RWPE1 (cell line): ENCODE measurements around the gene AKAP17A.

ENCODE experiments used
- CTCF ChIA-PET: fragments of 350-600 bp; sonication (Branson Sonifier 250); formaldehyde crosslinking; extraction: SDS; loops from one replicate; lab custom pipeline; 2021; lab: Yijun Ruan, JAX
- POLR2A ChIA-PET: fragments of 400-600 bp; formaldehyde crosslinking; extraction: SDS; loops from one replicate; lab custom pipeline; 2020; ENCODE audit warnings: antibody characterized with exemption; ENCODE audit not compliant: low non-redundant PET; lab: Yijun Ruan, JAX
- DNase-seq: peaks from one replicate; pipeline ENCODE4 v3.0.0; 2012; ENCODE audit warnings: low spot score
- H3K27ac ChIP-seq: fragments of 450-650 bp; 2 replicates; pipeline ENCODE4 v1.5.1; 2017
- CTCF ChIP-seq: fragments of 450-650 bp; conservative IDR thresholded peaks from 2 replicates; pipeline ENCODE4 v1.5.1; 2017; ENCODE audit warnings: low read depth, mild to moderate bottlenecking

Gene AKAP17A

GRCh38 chrX:1576201-1576992 lies 15.0 kb upstream of the AKAP17A start:
- no peak for TF ChIP-seq CTCF
- no peak for DNase-seq
- ChIA-PET POLR2A (no interaction called here), CTCF (no interaction called here)
- no peak overlapping the region for H3K27ac ChIP-seq

GRCh38 chrX:1577845-1578244 lies 13.6 kb upstream of the AKAP17A start:
- POLR2A ChIA-PET, result no interaction called here
- H3K27ac ChIP-seq, result no peak overlapping the region
- TF ChIP-seq CTCF, result no peak
- CTCF ChIA-PET, result no interaction called here
- no peak for DNase-seq

GRCh38 chrX:1578511-1579173 lies 12.8 kb upstream of the AKAP17A start:
- no peak for DNase-seq
- no peak overlapping the region for H3K27ac ChIP-seq
- POLR2A ChIA-PET, result no interaction called here
- TF ChIP-seq CTCF, result no peak
- CTCF ChIA-PET, result no interaction called here

- H3K27ac ChIP-seq, result no peak overlapping the region
- POLR2A ChIA-PET, result no interaction called here
These were observed 10.3 kb upstream of the AKAP17A start for GRCh38 chrX:1581132-1581531.

GRCh38 chrX:1582686-1583437 lies 8.5 kb upstream of the AKAP17A start:
- DNase-seq, result peak; percentile 45
- H3K27ac ChIP-seq, result no peak overlapping the region
- no peak for TF ChIP-seq CTCF
- POLR2A ChIA-PET, result no interaction called here
- CTCF ChIA-PET, result no interaction called here

More at GRCh38 chrX:1581132-1581531, 10.3 kb upstream of the AKAP17A start:
- TF ChIP-seq CTCF, result 0 out of 2 replicates have a peak, but pooled peaks have one; percentile 14
- DNase-seq, result peak; percentile 4
- CTCF ChIA-PET, result no interaction called here

GRCh38 chrX:1584237-1585011 lies 7.0 kb upstream of the AKAP17A start:
- no peak for DNase-seq
- POLR2A ChIA-PET, result no interaction called here
- CTCF ChIA-PET, result no interaction called here
- TF ChIP-seq CTCF, result no peak
- H3K27ac ChIP-seq, result no peak overlapping the region
